Urothelium cell line (cell line): ENCODE results near the gene GAS7.

Experiments used
- DNase-seq: peaks from one replicate; pipeline ENCODE4 v3.0.0; 2011; ENCODE audit warnings: low spot score, mixed read lengths
- FAIRE-seq: peaks from 2 replicates; lab custom pipeline; 2011; peaks lifted over from hg19 to GRCh38; lab: Jason Lieb, UNC

GAS7 gene

GRCh38 chr17:10055262-10055975 is 143.0 kb downstream of the GAS7 start:
- no peak for FAIRE-seq
- DNase-seq, result no peak

DNA sequence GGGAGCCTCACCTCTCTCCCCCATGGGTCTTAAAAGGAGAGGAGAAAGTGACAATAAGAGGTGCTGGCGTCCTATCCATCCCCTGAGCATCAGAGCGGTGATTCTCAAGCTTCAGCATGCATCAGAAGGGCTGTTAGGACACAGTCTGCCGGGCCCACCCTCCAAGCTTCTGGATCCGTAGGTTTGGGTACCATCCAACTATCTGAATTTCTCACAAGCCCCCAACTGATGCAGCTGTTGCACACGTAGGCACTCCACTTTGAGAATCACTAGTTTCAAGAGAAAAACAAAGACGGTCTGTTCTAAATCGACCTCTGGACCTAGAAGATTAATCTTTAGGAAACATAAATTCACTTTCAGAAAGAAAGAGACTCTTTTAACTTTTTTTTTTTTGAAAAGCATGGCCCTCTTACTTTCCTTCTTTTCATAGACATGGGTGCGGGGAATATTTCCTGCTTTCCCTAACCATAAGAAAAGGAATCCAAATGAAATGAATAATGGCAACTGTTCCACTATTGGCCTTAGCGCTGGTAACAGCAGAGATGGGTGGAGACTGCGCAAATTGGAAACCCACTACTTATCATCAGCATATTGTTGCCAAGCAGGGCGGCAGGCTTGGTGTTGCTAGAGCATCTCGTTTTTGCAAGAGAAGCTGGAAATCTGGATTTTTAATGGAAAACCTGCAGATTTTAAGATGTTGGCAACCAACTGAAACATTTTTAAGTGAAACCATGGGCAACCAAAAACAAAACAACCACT is 144.4 kb downstream of the GAS7 start:
- FAIRE-seq, result no peak
- DNase-seq, result no peak

DNA sequence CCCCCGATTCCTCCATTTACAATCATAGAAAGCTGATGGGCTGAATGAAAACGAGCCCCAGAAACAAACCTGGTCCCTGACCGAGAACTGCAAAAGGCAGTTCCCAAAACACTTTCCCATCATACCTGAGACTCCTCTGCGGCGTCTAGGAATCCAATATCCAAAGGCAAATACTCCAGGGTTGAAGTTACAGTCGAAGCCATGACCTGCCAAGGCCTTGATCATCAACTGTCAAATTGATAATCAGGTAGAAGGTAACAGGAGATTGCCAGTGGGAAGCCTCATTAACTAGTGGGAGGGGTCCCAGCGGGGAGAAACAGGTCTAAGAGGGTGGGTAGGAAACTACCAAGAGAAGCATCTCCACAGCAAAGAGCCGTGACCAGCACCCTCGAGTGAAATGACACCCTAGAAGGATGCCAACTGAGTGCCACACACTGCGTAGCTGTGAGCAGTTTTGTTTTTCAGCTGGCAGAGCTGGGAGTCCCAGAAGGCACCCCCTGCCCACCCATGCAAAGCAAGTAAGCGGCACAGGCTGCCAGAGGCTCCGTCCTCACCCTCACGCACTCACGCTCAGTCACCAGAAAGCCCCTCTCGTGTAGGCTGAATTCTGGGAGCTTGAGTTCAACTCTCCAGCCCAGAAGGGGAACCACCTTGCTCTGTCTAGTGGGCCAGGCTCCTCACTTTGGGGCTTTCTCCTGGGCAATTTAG is 146.1 kb downstream of the GAS7 start:
- DNase-seq, result no peak
- no peak for FAIRE-seq

GRCh38 chr17:10051112-10051511 is 147.3 kb downstream of the GAS7 start:
- FAIRE-seq (no peak), DNase-seq (no peak)

GRCh38 chr17:10050597-10051101 is 147.8 kb downstream of the GAS7 start:
- DNase-seq (no peak), FAIRE-seq (no peak)

- DNase-seq (no peak), FAIRE-seq (no peak)
Measured at GRCh38 chr17:10048629-10049350, 149.6 kb downstream of the GAS7 start.

DNA sequence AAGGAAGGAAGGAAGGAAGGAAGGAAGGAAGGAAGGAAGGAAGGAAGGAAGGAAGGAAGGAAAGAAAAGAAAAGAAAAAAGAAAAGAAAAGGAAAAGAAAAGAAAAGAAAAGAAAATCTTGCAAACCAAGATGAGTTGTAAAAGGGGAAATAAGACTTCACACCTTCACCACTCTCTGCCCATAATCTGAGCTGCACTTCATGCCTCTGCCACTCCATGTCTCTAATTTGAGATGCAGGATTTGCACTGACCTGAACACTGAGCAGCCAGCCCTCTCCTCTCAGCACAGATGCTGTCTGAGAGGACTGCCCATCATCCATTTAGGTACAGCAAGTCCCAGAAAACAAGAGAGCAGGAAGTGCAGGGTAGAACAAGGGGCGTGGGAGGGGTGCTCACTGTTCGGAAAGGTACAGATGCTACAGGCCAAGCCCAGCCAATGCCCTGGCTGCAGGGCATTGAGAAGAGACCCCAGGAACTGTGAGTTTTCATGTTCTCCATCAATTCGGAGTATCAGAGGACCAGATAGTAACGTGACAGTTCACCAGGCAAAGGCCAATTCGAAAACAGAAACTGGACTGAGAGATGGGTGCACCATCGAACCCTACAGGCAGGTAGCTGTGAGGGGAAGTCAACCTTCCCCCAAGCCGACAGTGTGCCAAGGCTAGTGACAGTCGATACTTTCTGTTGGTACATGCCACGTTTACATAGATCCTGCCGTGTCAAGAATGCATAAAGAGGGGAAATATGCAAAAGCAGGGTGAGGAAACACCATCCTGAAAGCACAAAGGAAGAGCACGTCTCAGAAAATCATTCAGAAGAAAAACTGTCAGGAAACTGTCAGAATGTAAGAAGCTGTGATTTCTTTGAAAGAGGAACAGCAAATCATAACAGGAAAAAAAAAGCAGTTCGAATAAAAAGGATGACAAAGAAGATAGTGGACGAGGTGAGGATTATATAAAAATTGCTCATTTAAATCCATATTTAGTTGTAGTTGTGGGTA is 151.3 kb downstream of the GAS7 start:
- FAIRE-seq (no peak), DNase-seq (no peak)

GRCh38 chr17:10045871-10046658 is 152.3 kb downstream of the GAS7 start:
- DNase-seq (no peak), FAIRE-seq (no peak)

GRCh38 chr17:10042589-10043244 is 155.7 kb downstream of the GAS7 start:
- no peak for DNase-seq
- no peak for FAIRE-seq

DNA sequence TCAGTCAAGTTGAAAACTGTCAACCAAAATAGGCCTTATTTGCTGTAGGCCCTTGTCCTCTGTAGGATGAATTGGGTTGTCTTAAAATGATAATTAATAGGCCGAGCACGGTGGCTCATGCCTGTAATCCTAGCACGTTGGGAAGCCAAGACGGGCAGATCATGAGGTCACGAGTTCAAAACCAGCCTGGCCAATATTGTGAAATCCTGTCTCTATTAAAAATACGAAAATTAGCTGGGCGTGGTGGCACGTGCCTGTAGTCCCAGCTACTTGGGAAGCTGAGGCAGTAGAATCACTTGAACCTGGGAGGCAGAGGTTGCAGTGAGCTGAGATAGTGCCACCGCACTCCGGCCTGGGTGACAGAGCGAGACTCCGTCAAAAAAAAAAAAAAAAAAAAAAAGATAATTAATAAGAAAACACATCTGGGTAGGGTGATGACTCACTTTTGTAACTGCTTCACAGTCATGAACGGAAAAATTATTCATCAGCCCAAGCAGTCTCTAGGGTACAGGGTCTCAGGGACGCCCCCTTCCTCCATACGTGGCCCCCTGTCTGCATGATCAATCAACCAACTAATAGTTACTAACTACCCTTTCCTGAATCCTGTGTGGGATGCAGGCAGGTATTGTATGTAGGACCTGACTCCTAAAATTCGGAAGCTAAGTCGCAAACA is 156.4 kb downstream of the GAS7 start:
- no peak for DNase-seq
- FAIRE-seq, result no peak

- no peak for DNase-seq
- FAIRE-seq, result no peak
Measured at GRCh38 chr17:10041287-10041612, 157.2 kb downstream of the GAS7 start.

DNA sequence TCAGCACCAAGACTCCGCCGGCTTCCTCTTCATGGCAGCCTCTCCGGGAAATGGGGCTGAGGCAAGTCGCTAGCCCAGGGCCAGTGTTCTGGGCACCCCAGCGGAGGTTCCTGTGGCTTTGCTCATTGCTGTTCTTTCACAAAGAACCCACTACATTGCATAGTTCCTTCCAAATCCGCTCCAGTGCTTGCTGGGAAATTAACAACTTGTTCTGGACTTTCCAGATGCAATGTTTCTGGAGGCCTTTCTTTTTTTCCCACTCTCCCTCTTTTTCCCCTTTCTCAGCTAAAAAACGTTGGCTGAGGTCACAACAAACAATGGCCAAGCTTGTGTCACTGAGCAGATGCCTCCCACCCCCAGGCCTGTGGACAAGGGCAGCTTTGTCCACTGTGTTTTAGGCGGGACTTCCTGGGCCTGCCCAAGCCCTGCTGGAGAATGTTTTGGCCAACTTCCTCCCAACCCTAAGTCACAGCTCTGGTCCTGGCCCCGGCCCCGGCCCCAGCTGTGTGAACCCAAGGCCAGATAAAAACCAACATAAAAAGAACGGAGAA is 161.8 kb downstream of the GAS7 start:
- DNase-seq, result no peak

GRCh38 chr17:10035885-10036284 is 162.5 kb downstream of the GAS7 start:
- FAIRE-seq, result no peak
- DNase-seq, result no peak

More for the DNA sequence above, 161.8 kb downstream of the GAS7 start:
- no peak for FAIRE-seq

DNA sequence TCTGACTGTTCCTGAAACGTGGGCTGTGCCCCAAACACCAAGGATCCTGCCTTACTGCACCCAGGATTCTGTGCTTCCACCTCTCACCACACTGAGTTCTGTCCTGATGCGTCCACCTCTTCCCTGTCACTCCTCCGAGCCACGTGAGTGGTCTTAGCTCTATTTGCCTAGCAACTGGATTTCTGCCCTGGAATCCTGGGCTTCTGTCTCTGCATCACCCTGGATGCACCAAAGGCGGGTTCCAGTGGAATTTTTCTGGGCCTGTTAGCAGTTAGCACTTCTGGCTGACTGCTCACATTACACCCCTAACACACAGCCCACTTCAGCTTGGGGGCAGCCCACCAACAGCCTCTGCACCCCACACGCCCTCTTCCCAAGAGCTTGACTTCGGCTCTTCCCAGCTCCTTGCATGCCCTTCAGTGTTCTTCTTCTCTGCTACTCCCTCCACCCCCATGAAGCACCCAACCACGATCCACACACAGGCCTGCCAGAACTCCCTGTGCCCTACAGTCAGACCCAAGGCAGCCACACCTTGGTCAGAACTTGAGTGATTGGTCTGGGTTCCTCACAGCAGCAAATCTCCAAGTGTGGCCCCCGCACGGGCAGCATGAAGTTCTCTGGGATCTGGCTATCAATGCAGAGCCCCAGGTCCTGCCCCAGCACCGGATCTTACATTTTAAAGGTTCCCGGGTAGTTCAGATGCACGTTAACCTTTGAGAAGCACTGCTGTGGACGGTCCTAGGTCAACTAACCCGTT is 163.5 kb downstream of the GAS7 start:
- FAIRE-seq (no peak), DNase-seq (no peak)

DNA sequence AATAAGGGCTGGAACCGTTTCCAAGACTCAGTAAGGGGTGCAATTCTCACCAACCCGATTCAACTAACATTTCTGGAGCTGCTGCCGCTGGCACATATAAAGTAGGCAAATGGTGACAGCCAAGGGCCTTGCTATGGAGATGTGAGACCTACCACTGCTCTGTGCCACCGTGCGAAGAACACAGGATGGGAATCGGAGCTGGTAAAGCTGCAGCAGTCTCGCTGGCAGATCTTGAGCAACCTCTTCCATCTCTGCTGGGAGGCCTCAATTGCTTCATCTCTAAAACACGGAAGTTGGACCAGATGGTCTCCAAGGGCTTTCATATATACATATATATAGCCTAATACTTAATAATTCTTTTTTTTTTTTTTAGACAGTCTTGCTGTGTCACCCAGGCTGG is 164.4 kb downstream of the GAS7 start:
- FAIRE-seq (no peak), DNase-seq (no peak)

GRCh38 chr17:10033449-10033848 is 165.0 kb downstream of the GAS7 start:
- FAIRE-seq (no peak), DNase-seq (no peak)
